OCI-M2 (cell line): ENCODE data around the gene CDK15.

Experiments
- DNase-seq: peaks from one replicate; lab custom pipeline; 2025; ENCODE audit not compliant: unreplicated experiment; lab: John Stamatoyannopoulos, UW

CDK15 gene

DNA sequence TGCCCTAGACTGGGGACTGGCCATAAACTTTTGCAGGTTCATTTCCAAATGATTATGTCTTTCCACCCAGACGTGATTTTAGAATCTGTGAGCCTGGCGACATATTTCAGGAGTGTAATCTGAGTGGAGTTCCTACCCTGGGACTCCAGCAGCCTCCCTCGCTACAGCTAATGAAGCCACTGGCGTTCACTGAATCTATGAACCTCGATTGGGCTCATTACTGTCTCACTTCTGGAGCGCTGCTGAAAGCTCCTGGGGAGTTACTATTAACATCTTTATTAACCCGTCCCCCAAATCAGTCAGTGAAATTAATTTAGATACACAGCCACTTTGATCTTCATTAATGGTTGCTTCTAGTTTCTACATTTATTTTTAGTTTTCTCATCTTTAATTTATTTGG lies 56.5 kb downstream of the CDK15 start:
- DNase-seq: no peak

DNA sequence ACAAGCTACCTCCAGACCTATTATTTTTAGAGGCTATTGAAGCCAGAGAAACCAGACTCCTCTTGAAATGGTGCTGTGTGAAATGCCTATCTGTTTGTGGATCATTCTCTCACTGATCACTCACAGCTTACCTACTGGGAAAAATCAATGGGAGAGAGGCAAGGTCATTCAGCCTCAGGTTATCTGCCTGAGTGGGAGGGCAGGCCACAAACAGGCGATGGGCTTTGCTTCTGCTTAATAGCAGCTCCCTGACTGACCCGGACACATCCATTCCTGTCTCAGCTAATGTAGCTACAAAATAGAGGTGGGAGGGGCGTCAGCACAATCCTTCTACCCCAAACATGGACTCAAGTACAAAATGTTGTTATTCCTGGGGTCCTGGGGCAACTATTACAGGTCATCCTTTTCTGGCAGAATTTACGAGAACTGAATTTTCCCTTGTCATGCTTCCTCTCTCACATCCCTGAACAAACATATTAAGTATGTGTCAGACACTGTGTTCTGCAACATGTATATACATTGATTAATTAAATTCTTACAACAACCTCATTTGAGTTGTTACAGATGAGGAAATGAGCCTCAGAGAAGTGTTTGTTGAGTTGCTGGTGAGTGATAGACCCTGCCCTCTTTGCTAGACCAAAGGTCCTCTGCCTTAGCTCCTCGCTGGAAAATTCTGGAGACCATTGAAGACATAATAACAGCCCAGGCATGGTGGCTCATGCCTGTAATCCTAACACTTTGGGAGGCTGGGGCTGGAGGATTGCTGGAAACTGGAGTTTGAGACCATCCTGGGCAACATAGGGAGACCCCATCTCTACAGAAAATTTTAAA lies 60.5 kb downstream of the CDK15 start:
- DNase-seq: no peak

DNA sequence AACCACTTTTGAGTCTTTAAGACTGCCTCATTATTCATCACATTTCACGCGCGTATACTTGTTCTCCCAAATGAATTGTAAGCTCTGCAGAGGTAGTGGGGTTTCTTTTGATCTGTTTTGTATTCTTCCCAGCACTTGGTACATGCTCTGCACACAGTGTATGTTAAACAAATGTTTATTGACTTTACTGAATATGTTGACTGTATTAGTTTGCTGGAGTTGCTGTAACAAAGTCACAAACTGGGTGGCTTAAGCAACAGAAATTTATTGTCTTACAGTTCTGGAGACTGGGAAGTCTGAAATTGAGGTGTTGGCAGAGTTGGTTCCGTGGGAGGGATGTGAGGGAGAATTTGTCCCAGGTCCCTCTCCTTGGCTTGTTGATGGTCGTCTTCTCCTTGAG lies 65.1 kb downstream of the CDK15 start:
- no peak for DNase-seq

DNA sequence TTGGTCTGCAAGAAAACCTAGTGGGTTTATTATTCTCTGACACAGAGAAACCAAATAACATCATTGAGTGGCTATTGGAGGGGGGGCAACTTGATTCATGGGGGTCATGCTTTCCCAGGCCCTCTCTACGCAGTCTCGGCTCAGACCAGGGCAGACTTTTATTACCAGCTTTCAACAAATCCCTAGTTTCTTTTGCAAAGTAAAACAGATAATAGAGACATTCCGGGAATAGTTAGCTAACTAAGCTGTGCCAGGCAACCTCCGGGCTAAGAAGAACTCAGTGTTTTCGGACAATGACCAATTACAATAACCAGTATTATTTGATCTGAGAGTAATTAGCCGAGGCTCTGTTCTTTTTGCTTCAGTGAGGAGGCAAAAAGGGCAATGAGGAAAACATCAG lies 66.3 kb downstream of the CDK15 start:
- DNase-seq: no peak

- no peak for DNase-seq
Measured at GRCh38 chr2:201879996-201880395, 73.7 kb downstream of the CDK15 start.

- DNase-seq: no peak
Measured at GRCh38 chr2:201880579-201880978, 74.2 kb downstream of the CDK15 start.

- DNase-seq: no peak
Measured at GRCh38 chr2:201880993-201881611, 74.8 kb downstream of the CDK15 start.

DNA sequence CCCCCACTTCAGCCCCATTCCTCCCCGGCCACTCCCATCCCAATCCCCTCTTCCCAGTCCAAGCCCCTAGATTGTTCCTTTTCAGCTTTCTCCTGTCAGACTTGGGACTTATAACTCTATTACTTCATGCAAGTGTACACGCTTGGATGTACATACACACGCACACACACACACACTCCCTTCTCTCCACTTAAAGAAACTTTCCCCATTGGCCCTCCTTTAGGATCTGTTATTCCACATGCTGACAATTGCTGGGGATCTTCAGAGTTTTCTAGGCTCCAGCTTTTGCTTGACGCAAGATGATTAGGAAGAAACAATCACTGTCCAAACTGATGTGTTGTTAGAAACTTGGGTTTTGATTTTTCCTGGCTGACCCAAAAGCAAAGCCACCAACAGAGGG lies 75.4 kb downstream of the CDK15 start:
- DNase-seq: no peak

GRCh38 chr2:201882353-201883090 lies 76.2 kb downstream of the CDK15 start:
- DNase-seq: no peak

- no peak for DNase-seq
Measured at GRCh38 chr2:201883606-201884369, 77.5 kb downstream of the CDK15 start.

DNA sequence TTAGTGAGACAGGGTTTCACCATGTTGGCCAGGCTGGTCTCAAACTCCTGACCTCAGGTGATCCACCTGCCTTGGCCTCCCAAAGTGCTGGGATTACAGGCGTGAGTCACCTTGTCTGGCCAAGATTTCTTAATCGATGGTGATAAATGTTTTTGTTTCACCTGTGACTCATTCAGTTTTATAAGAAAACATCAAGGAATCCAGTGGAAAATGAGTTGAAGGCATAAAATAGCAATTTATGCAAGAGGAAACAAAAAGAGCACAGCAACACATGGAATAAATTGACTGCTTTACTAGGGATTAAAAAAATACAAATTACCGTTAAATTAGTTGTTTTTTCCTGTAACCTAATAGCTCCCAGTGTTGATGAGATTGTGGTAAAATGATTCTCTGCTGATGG lies 80.2 kb downstream of the CDK15 start:
- no peak for DNase-seq

- no peak for DNase-seq
Measured at GRCh38 chr2:201887773-201888425, 81.6 kb downstream of the CDK15 start.

GRCh38 chr2:201888426-201888800 lies 82.1 kb downstream of the CDK15 start:
- DNase-seq: no peak

- no peak for DNase-seq
Measured at GRCh38 chr2:201890453-201890852, 84.1 kb downstream of the CDK15 start.

DNA sequence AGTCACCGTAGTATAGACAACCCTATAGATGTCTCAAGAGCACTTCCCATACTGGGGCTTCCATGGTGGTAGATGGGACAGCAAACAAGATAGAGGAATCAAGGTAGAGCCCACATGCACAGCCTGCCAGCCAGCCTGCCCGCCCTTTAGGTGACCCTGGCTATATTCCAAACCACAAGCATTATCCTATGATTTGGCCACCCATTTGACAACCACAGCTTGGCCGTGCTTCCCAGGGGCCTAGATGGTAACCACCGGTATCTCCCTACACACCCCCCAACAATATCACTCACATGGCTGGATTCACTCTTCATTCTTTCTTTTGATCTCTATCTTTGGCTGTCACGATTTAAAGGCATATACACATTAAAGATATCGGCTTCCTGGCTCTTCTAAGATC lies 85.3 kb downstream of the CDK15 start:
- DNase-seq: no peak

DNA sequence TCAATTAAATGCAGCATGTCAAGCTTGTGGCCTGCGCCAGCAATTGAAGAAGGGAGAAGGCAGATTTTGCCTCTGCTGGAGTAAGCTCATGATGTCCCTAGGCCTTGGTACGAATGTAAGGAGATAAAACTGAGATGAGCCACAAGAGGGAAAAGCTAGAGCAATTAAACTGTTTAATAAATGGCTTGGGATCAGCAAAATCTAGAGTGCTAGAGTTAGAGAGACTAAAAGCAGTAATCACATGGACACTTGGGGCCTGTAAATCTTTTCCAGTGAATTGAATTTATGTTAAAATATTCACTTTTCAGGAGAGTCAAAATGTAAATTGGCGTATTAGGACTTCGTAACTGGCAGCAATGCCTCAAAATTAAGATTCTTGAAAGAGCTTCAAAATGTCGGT lies 86.2 kb downstream of the CDK15 start:
- DNase-seq: no peak

- DNase-seq: no peak
Measured at GRCh38 chr2:201900362-201900761, 94.0 kb downstream of the CDK15 start.

DNA sequence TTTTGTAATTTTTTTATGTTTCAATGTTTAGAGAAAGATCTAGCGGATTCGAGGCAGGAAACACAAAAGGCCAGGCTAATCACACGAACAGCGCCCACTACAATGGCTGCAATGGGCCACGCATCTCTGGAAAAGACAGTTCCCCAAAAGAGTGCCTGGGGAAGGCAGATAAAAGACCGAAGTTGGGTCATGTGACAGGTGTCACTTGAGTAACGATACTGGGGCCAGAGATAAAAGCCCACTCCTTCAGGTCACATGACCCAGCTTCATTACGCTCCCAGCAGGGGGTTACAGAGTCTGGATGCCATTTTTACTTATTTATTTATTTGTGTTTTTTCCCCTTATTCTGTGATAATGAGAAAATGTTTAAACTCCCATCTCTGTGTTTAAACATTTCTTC lies 95.4 kb downstream of the CDK15 start:
- peak; percentile 48 for DNase-seq

GRCh38 chr2:201904538-201905420 lies 98.4 kb downstream of the CDK15 start:
- no peak for DNase-seq
